GM23338 (cell line): ENCODE results near the gene MYLK. TPM values are rescaled to one million over a fixed set of nuclear protein-coding genes. Genes with fewer than 3 reads are reported as not detected.

Experiments used
- ATAC-seq: fragments of 200-7000 bp; cut with Tn5 transposase; 3 replicates; pipeline ENCODE4 v1.9.1; 2020
- DNase-seq: peaks from one replicate; pipeline ENCODE4 v3.0.0-alpha.2; 2015; ENCODE audit warnings: low spot score
- H2AFZ ChIP-seq: fragments of 200-600 bp; sonication (generic); 2 replicates; pipeline ENCODE4 v1.8.0; 2016; ENCODE audit warnings: antibody characterized with exemption, mild to moderate bottlenecking, moderate library complexity
- H3F3A ChIP-seq: fragments of 200-600 bp; sonication (generic); replicated peaks from 2 replicates; pipeline ENCODE4 v1.8.0; 2017; ENCODE audit warnings: antibody characterized with exemption, mixed run types, low read depth
- H3K27ac ChIP-seq: fragments of 200-600 bp; sonication (generic); 2 replicates; pipeline ENCODE4 v1.6.1; 2016; ENCODE audit warnings: low read depth
- H3K27me3 ChIP-seq: fragments of 200-600 bp; sonication (generic); 2 replicates; pipeline ENCODE4 v1.8.0; 2016; ENCODE audit warnings: mild to moderate bottlenecking, mixed run types, moderate library complexity; ENCODE audit not compliant: insufficient read depth
- H3K36me3 ChIP-seq: fragments of 200-600 bp; sonication (generic); 2 replicates; pipeline ENCODE4 v1.8.0; 2016; ENCODE audit warnings: mild to moderate bottlenecking; ENCODE audit not compliant: insufficient read depth
- H3K4me1 ChIP-seq: fragments of 200-600 bp; sonication (generic); 2 replicates; pipeline ENCODE4 v1.8.0; 2016; ENCODE audit warnings: mild to moderate bottlenecking, moderate library complexity; ENCODE audit not compliant: insufficient read depth
- H3K4me2 ChIP-seq: fragments of 200-600 bp; sonication (generic); 2 replicates; pipeline ENCODE4 v1.7.1; 2017; ENCODE audit warnings: mixed run types
- H3K4me3 ChIP-seq: fragments of 200-600 bp; sonication (generic); 2 replicates; pipeline ENCODE4 v1.6.1; 2016; ENCODE audit warnings: mixed run types
- H3K79me2 ChIP-seq: fragments of 200-600 bp; sonication (generic); replicated peaks from 2 replicates; pipeline ENCODE4 v1.8.0; 2017; ENCODE audit warnings: mild to moderate bottlenecking; ENCODE audit not compliant: insufficient read depth
- H3K9me2 ChIP-seq: fragments of 200-600 bp; sonication (generic); 2 replicates; pipeline ENCODE4 v1.8.0; 2017; ENCODE audit not compliant: insufficient read depth
- H4K20me1 ChIP-seq: fragments of 200-600 bp; sonication (generic); replicated peaks from 2 replicates; pipeline ENCODE4 v1.8.0; 2017; ENCODE audit warnings: mild to moderate bottlenecking; ENCODE audit not compliant: insufficient read depth
- H3K27ac Mint-ChIP-seq: 2 replicates; pipeline ENCODE4 v1.8.0; 2020; ENCODE audit warnings: inconsistent platforms, mild to moderate bottlenecking, moderate library complexity, mixed read lengths
- H3K27me3 Mint-ChIP-seq: 3 replicates; pipeline ENCODE4 v1.8.0; 2022; ENCODE audit warnings: low read depth, mild to moderate bottlenecking, moderate library complexity, mixed read lengths, inconsistent platforms; ENCODE audit not compliant: insufficient read depth, poor library complexity
- H3K36me3 Mint-ChIP-seq: 3 replicates; pipeline ENCODE4 v1.8.0; 2021; ENCODE audit warnings: low read depth, mild to moderate bottlenecking, inconsistent platforms, moderate library complexity, mixed read lengths
- H3K4me1 Mint-ChIP-seq: 3 replicates; pipeline ENCODE4 v1.8.0; 2020; ENCODE audit warnings: mild to moderate bottlenecking, inconsistent platforms, mixed read lengths
- H3K4me3 Mint-ChIP-seq: 3 replicates; pipeline ENCODE4 v1.8.0; 2021; ENCODE audit warnings: moderate library complexity, mild to moderate bottlenecking, inconsistent platforms, mixed read lengths
- H3K9me3 Mint-ChIP-seq: 3 replicates; pipeline ENCODE4 v1.8.0; 2020; ENCODE audit warnings: moderate library complexity, mild to moderate bottlenecking, inconsistent platforms, mixed read lengths
- CREB1 ChIP-seq: fragments of 250-450 bp; sonication (Bioruptor Pico); IDR thresholded peaks from 2 replicates; pipeline ENCODE4 v1.5.0; 2020; ENCODE audit warnings: low read depth, mild to moderate bottlenecking, moderate library complexity
- EZH2 ChIP-seq: fragments of 200-600 bp; sonication (generic); IDR thresholded peaks from one replicate; pipeline ENCODE4 v1.8.0; 2017; ENCODE audit warnings: antibody characterized with exemption, mild to moderate bottlenecking, low read depth; ENCODE audit not compliant: unreplicated experiment
- JUNB ChIP-seq: IDR thresholded peaks from one replicate; pipeline ENCODE4 v1.6.1; 2016; ENCODE audit warnings: antibody characterized with exemption; ENCODE audit not compliant: unreplicated experiment
- ZNF114 ChIP-seq: fragments of 250-450 bp; sonication (Bioruptor Pico); IDR thresholded peaks from 2 replicates; pipeline ENCODE4 v1.5.0; 2020; ENCODE audit warnings: mild to moderate bottlenecking, moderate library complexity
- polyA plus RNA-seq: library from polyadenylated mRNA; unstranded; fragments of >200 nt; fragmentation: Nextera tagmentation; extraction: Ambion mirVana; gene quantifications from 2 replicates; pipeline ENCODE4 v1.2.1, GENCODE V29; 2016
- total RNA-seq: library from RNA; depleted of rRNA; stranded (reverse); fragments of >200 nt; shearing (Covaris generic); gene quantifications from 2 replicates; pipeline ENCODE4 v1.2.3, GENCODE V29; 2014
- TF ChIP-seq, protein P1 (sequence below): fragments of 250-450 bp; sonication (Bioruptor Pico); IDR thresholded peaks from 2 replicates; pipeline ENCODE4 v1.5.0; 2020; ENCODE audit warnings: mild to moderate bottlenecking, moderate library complexity
- TF ChIP-seq, protein P2 (sequence below), 2 experiments: fragments of 200-600 bp in 1 of 2; sonication (generic) in 1 of 2; conservative IDR thresholded peaks; 2 replicates each; pipeline versions ENCODE4 v1.5.1 to v1.6.1; 2016 to 2017; ENCODE audit warnings: antibody characterized with exemption in 2 of 2, low read depth in 2 of 2, mild to moderate bottlenecking in 2 of 2, moderate library complexity in 1 of 2

The MYLK gene
- total and polyA plus RNA-seq, 2 experiments from 2014 or later: 11.5 to 17.9 TPM

DNA sequence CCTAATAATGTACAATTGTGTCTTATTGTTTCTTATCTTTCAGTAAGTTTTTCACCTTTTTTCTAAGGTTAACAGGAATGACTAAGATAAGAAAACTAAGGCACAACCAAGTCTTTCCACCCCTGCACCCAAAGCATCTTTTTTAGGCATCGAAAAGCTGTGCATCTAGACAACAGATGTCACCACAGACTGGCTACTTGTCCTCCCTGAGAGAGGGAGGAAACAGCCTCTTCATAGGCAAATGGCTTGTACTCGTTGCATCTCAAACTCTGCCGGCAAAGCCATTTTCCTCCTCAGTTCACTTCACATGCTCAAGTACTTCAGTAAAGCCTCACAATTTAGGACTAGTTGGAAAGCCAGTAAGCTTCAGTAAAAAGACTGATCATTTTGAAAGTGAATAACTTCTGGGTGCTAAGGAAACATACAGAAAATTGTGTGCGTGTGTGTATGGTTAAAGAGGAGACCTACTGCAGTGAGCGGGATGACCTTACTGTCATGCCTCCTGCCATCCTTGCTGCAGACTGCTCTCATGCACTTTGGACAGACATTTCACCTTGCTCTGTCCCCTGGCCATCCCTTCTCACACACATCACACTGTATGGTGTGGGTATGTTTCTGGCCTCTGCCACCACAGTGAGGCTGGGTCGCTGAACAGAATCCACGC, 262.8 kb downstream of the MYLK start (continued):
- TF ChIP-seq, protein P1, sequence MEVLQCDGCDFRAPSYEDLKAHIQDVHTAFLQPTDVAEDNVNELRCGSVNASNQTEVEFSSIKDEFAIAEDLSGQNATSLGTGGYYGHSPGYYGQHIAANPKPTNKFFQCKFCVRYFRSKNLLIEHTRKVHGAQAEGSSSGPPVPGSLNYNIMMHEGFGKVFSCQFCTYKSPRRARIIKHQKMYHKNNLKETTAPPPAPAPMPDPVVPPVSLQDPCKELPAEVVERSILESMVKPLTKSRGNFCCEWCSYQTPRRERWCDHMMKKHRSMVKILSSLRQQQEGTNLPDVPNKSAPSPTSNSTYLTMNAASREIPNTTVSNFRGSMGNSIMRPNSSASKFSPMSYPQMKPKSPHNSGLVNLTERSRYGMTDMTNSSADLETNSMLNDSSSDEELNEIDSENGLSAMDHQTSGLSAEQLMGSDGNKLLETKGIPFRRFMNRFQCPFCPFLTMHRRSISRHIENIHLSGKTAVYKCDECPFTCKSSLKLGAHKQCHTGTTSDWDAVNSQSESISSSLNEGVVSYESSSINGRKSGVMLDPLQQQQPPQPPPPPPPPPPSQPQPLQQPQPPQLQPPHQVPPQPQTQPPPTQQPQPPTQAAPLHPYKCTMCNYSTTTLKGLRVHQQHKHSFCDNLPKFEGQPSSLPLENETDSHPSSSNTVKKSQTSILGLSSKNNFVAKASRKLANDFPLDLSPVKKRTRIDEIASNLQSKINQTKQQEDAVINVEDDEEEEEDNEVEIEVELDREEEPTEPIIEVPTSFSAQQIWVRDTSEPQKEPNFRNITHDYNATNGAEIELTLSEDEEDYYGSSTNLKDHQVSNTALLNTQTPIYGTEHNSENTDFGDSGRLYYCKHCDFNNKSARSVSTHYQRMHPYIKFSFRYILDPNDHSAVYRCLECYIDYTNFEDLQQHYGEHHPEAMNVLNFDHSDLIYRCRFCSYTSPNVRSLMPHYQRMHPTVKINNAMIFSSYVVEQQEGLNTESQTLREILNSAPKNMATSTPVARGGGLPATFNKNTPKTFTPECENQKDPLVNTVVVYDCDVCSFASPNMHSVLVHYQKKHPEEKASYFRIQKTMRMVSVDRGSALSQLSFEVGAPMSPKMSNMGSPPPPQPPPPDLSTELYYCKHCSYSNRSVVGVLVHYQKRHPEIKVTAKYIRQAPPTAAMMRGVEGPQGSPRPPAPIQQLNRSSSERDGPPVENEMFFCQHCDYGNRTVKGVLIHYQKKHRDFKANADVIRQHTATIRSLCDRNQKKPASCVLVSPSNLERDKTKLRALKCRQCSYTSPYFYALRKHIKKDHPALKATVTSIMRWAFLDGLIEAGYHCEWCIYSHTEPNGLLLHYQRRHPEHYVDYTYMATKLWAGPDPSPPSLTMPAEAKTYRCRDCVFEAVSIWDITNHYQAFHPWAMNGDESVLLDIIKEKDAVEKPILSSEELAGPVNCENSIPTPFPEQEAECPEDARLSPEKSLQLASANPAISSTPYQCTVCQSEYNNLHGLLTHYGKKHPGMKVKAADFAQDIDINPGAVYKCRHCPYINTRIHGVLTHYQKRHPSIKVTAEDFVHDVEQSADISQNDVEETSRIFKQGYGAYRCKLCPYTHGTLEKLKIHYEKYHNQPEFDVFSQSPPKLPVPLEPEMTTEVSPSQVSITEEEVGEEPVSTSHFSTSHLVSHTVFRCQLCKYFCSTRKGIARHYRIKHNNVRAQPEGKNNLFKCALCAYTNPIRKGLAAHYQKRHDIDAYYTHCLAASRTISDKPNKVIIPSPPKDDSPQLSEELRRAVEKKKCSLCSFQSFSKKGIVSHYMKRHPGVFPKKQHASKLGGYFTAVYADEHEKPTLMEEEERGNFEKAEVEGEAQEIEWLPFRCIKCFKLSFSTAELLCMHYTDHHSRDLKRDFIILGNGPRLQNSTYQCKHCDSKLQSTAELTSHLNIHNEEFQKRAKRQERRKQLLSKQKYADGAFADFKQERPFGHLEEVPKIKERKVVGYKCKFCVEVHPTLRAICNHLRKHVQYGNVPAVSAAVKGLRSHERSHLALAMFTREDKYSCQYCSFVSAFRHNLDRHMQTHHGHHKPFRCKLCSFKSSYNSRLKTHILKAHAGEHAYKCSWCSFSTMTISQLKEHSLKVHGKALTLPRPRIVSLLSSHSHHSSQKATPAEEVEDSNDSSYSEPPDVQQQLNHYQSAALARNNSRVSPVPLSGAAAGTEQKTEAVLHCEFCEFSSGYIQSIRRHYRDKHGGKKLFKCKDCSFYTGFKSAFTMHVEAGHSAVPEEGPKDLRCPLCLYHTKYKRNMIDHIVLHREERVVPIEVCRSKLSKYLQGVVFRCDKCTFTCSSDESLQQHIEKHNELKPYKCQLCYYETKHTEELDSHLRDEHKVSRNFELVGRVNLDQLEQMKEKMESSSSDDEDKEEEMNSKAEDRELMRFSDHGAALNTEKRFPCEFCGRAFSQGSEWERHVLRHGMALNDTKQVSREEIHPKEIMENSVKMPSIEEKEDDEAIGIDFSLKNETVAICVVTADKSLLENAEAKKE (CRISPR knock-in tag): no peak
- TF ChIP-seq, protein P2, sequence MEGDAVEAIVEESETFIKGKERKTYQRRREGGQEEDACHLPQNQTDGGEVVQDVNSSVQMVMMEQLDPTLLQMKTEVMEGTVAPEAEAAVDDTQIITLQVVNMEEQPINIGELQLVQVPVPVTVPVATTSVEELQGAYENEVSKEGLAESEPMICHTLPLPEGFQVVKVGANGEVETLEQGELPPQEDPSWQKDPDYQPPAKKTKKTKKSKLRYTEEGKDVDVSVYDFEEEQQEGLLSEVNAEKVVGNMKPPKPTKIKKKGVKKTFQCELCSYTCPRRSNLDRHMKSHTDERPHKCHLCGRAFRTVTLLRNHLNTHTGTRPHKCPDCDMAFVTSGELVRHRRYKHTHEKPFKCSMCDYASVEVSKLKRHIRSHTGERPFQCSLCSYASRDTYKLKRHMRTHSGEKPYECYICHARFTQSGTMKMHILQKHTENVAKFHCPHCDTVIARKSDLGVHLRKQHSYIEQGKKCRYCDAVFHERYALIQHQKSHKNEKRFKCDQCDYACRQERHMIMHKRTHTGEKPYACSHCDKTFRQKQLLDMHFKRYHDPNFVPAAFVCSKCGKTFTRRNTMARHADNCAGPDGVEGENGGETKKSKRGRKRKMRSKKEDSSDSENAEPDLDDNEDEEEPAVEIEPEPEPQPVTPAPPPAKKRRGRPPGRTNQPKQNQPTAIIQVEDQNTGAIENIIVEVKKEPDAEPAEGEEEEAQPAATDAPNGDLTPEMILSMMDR (conservative IDR thresholded peaks at IDR 0.05; ENCODE audit: low read depth in 2 of 2): no peak

DNA sequence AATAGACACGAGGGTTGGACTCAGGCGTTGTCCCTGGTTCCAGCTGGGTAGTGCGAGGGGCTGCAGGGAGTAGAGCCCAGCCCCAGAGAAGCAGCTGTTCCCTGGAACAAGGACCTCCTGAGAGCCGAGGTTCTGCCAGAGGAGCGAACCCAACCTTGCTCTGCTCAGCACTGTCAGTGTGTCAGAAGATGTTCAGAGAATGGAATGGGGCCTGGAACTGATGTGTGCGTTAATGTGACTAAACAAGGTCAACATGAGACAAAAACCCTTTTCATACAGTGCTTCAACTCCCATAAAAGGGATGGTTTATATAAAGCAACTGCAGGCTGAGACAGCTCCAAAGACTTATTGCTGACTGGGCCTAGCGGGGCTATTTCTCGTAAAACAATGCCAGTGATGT, 263.8 kb downstream of the MYLK start:
- no peak for DNase-seq
- no peaks in the 10 kb centered on the region for H3F3A ChIP-seq
- Mint-ChIP-seq H3K4me3 (no peak overlapping the region), H3K27me3 (peaks cover 6% of the 10 kb centered on the region), H3K27ac (no peak overlapping the region), H3K4me1 (peaks cover 22% of the 10 kb centered on the region), H3K36me3 (no peaks in the 10 kb centered on the region), H3K9me3 (no peaks in the 10 kb centered on the region)
- H2AFZ ChIP-seq: no peak overlapping the region
- H3K79me2 ChIP-seq: no peaks in the 10 kb centered on the region
- ATAC-seq: no peak
- H3K36me3 ChIP-seq: no peaks in the 10 kb centered on the region
- H3K27me3 ChIP-seq: no peaks in the 10 kb centered on the region
- H3K4me2 ChIP-seq: no peak overlapping the region
- peaks cover 9% of the 10 kb centered on the region; the same call in 1 of the 2 replicates for H3K4me1 ChIP-seq
- H3K27ac ChIP-seq: no peak overlapping the region
- no peak overlapping the region for H3K4me3 ChIP-seq
- H3K9me2 ChIP-seq: no peaks in the 10 kb centered on the region
- H4K20me1 ChIP-seq: no peaks in the 10 kb centered on the region
- no peak for TF ChIP-seq CREB1 (CRISPR knock-in tag)
- TF ChIP-seq, protein P1 (CRISPR knock-in tag): no peak
- no peak for TF ChIP-seq EZH2
- no peak for TF ChIP-seq JUNB
- no peak for TF ChIP-seq ZNF114 (CRISPR knock-in tag)
